Raji (cell line): ENCODE data around the gene MYO10.

Source experiments
- POLR2A ChIP-seq: IDR thresholded peaks from 2 replicates; pipeline ENCODE4 v1.6.1; 2011; ENCODE audit warnings: low read depth, low read length, control low read depth; ENCODE audit not compliant: insufficient read depth

Gene MYO10

GRCh38 chr5:16885635-16886365 lies 50.3 kb downstream of the MYO10 start:
- TF ChIP-seq POLR2A, result no peak

- TF ChIP-seq POLR2A, result no peak
Observed at GRCh38 chr5:16884595-16884994, 51.5 kb downstream of the MYO10 start.

- TF ChIP-seq POLR2A, result no peak
Observed at GRCh38 chr5:16883806-16884205, 52.3 kb downstream of the MYO10 start.

- TF ChIP-seq POLR2A, result no peak
Observed at GRCh38 chr5:16883176-16883575, 52.9 kb downstream of the MYO10 start.

- TF ChIP-seq POLR2A, result no peak
Observed at GRCh38 chr5:16881251-16881650, 54.8 kb downstream of the MYO10 start.

GRCh38 chr5:16880547-16880946 lies 55.5 kb downstream of the MYO10 start:
- TF ChIP-seq POLR2A, result no peak

GRCh38 chr5:16879650-16880049 lies 56.4 kb downstream of the MYO10 start:
- no peak for TF ChIP-seq POLR2A

GRCh38 chr5:16879191-16879590 lies 56.9 kb downstream of the MYO10 start:
- no peak for TF ChIP-seq POLR2A

GRCh38 chr5:16877267-16877935 lies 58.7 kb downstream of the MYO10 start:
- no peak for TF ChIP-seq POLR2A

GRCh38 chr5:16871746-16872339 lies 64.2 kb downstream of the MYO10 start:
- TF ChIP-seq POLR2A, result no peak

- TF ChIP-seq POLR2A, result no peak
Observed at GRCh38 chr5:16870878-16871277, 65.2 kb downstream of the MYO10 start.

GRCh38 chr5:16869821-16870796 lies 66.0 kb downstream of the MYO10 start:
- TF ChIP-seq POLR2A, result no peak

- no peak for TF ChIP-seq POLR2A
Observed at GRCh38 chr5:16867577-16867953, 68.5 kb downstream of the MYO10 start.

- no peak for TF ChIP-seq POLR2A
Observed at GRCh38 chr5:16866795-16867576, 69.1 kb downstream of the MYO10 start.
